ENCODE results near the gene SH3BP5. TPM values are rescaled to one million over a fixed set of nuclear protein-coding genes. Genes with fewer than 3 reads are reported as not detected.

SH3BP5 gene
- total and polyA plus RNA-seq, 8 donors = 2.8 to 9.8 (median 6.2) TPM

GRCh38 chr3:15281817-15282216 is 50.6 kb downstream of the SH3BP5 start:
- no peak for TF ChIP-seq CTCF (IDR thresholded peaks at IDR 0.05)
- Histone ChIP-seq H3K4me1 (no peaks in the 10 kb centered on the region), H3K9me3 (no peaks in the 10 kb centered on the region), H3K27me3 (no peaks in the 10 kb centered on the region), H3K4me3 (no peak overlapping the region), H3K27ac (no peak overlapping the region), H3K36me3 (no peaks in the 10 kb centered on the region)
- intact Hi-C loops (cut with DNase I) = no loop called here
- 88% methylated on average over 9 of the region's 9 CpGs for WGBS, 2 donors
- ATAC-seq (no peak), DNase-seq (no peak), FAIRE-seq (no peak)

GRCh38 chr3:15280853-15281532 is 51.4 kb downstream of the SH3BP5 start:
- Histone ChIP-seq H3K4me3 (no peak overlapping the region), H3K4me1 (no peaks in the 10 kb centered on the region), H3K27me3 (no peaks in the 10 kb centered on the region), H3K9me3 (no peaks in the 10 kb centered on the region), H3K36me3 (no peaks in the 10 kb centered on the region), H3K27ac (no peak overlapping the region)
- FAIRE-seq = no peak
- intact Hi-C loops (cut with DNase I) = no loop called here
- DNase-seq = no peak
- ATAC-seq = no peak
- WGBS, 2 donors = 67 to 71% methylated on average over 10 of the region's 10 CpGs
- TF ChIP-seq CTCF (IDR thresholded peaks at IDR 0.05) = no peak

- 89 to 92% methylated on average over 12 of the region's 12 CpGs for WGBS, 2 donors
- DNase-seq = no peak
- Histone ChIP-seq H3K27ac (no peak overlapping the region), H3K9me3 (no peaks in the 10 kb centered on the region), H3K27me3 (no peaks in the 10 kb centered on the region), H3K4me1 (no peaks in the 10 kb centered on the region), H3K36me3 (no peaks in the 10 kb centered on the region), H3K4me3 (no peak overlapping the region)
- intact Hi-C loops (cut with DNase I) = no loop called here
- no peak for TF ChIP-seq CTCF (IDR thresholded peaks at IDR 0.05)
- no peak for ATAC-seq
- FAIRE-seq = no peak
Observed at GRCh38 chr3:15279671-15280402, 52.5 kb downstream of the SH3BP5 start.

- Histone ChIP-seq H3K9me3 (no peaks in the 10 kb centered on the region), H3K36me3 (no peaks in the 10 kb centered on the region), H3K4me3 (no peak overlapping the region), H3K27me3 (no peaks in the 10 kb centered on the region), H3K4me1 (no peaks in the 10 kb centered on the region), H3K27ac (no peak overlapping the region)
- DNase-seq = no peak
- no peak for ATAC-seq
- 62 to 64% methylated on average over 4 of the region's 4 CpGs for WGBS, 2 donors
- no peak for TF ChIP-seq CTCF (IDR thresholded peaks at IDR 0.05)
- no peak for FAIRE-seq
- intact Hi-C loops (cut with DNase I) = no loop called here
Observed at GRCh38 chr3:15279205-15279604, 53.2 kb downstream of the SH3BP5 start.

Data from pancreas (tissue), 10 donors.